Mucosa of rectum (tissue), 2 donors: ENCODE data around the gene KCNE2.
"Not testable (repeated sequence)": the region's sequence is repeated elsewhere in the genome, so short reads cannot be mapped to it uniquely, and the experiment has no call there.

Experiments used
- H3K27ac ChIP-seq, 2 donors: one replicate each; pipeline ENCODE4 v1.7.0; 2013; ENCODE audit warnings: inconsistent platforms in 2 of 2, low read depth in 2 of 2, low read length in 2 of 2
- H3K27me3 ChIP-seq, 2 donors: one replicate each; pipeline ENCODE4 v1.7.0; 2013; ENCODE audit warnings: low read length in 2 of 2; ENCODE audit not compliant: control insufficient read depth in 2 of 2, insufficient read depth in 2 of 2
- H3K36me3 ChIP-seq, 2 donors: one replicate each; pipeline ENCODE4 v1.7.0; 2013; ENCODE audit warnings: low read length in 2 of 2; ENCODE audit not compliant: control insufficient read depth in 2 of 2, insufficient read depth in 2 of 2
- H3K4me1 ChIP-seq, 2 donors: one replicate each; pipeline ENCODE4 v1.7.0; 2013; ENCODE audit warnings: low read length in 2 of 2, mild to moderate bottlenecking in 1 of 2; ENCODE audit not compliant: control insufficient read depth in 2 of 2, insufficient read depth in 2 of 2
- H3K4me3 ChIP-seq, 2 donors: one replicate each; pipeline ENCODE4 v1.7.0; 2013; ENCODE audit warnings: low read length in 2 of 2
- H3K9ac ChIP-seq, 2 donors: one replicate each; pipeline ENCODE4 v1.7.0; 2013; ENCODE audit warnings: low read length in 2 of 2, low read depth in 1 of 2, mild to moderate bottlenecking in 1 of 2
- H3K9me3 ChIP-seq, 2 donors: one replicate each; pipeline ENCODE4 v1.7.0; 2013; ENCODE audit warnings: low read length in 2 of 2; ENCODE audit not compliant: control insufficient read depth in 2 of 2
- donor health status: healthy.
- donor health status: Normal muscosa, but diverticular disease.

The KCNE2 gene

DNA sequence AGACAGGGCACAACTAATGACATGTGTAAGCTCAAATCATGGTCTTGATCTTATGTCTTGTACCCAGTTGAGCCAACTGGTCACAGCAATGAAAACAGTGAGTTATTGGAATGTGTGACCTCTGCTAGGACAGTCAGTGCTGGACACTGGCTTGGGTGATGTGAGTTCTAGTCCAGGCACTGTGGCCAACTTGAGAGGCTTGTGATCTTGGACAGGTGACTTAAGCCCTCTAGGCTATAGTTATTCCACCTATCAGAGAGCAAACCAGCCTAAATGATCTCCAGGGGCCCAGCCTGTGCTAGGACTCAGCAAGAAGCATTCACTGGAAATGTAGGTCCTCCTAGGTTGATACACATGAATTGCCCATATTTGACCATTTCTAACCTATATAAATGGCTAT is 1.1 kb downstream of the KCNE2 start:
- no peaks in the 10 kb centered on the region for H3K9me3 ChIP-seq
- no peaks in the 10 kb centered on the region for H3K36me3 ChIP-seq
- H3K27ac ChIP-seq: no peak overlapping the region
- H3K9ac ChIP-seq: no peak overlapping the region
- peaks cover 0 to 11% of the 10 kb centered on the region in 2 donors for H3K4me1 ChIP-seq
- no peaks in the 10 kb centered on the region for H3K27me3 ChIP-seq
- no peak overlapping the region for H3K4me3 ChIP-seq

DNA sequence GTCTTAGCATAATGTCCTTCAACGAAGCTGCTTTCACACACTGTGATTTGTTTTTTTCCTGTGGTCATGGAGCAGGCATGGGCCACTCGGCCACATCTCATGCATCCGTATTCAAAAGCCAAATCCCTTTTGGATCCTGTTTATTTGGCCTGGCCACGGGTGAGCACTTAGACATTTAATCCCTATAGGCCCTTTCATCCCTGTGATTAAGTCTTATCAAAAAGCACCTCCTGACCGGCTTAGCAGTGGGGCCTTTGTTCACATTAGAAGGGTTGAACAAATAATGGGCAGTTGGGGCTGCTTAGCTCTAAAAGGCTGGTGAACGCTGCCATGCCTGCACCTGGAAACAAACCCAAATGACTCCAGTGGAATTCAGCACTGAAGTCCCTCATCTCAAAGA is 2.0 kb downstream of the KCNE2 start:
- no peaks in the 10 kb centered on the region for H3K9me3 ChIP-seq
- peaks cover 0 to 11% of the 10 kb centered on the region in 2 donors for H3K4me1 ChIP-seq
- no peak overlapping the region for H3K27ac ChIP-seq
- no peak overlapping the region for H3K4me3 ChIP-seq
- H3K9ac ChIP-seq: no peak overlapping the region
- H3K27me3 ChIP-seq: no peaks in the 10 kb centered on the region
- H3K36me3 ChIP-seq: no peaks in the 10 kb centered on the region

DNA sequence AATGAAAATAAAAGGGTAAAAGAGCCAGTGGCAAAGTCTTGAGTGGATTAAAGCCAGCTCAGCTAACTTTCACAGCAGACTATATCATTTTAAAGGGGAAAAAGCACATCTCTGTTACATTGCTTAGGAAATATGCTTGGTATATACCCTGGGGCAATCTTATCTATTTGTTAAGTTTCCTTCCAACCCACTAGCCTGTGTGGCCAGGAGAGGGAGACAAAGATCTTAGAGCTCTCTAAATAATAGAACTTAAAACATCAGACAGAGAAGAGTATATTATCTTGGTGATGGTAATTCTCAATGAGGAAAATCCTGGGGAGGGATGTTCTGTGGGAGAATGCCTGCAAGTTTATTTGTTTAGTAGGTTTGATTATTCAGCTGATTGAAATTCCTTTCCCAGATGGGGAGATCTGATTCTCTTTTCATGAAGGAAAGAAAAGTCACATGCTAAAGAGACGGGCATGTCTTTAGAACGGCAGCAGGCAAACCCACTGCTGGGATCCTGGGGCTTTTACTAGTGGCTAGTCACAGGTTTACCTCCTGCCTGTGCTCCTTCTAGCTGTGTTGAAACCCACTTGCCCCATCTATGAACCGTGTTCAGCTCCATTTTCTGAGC is 3.6 kb downstream of the KCNE2 start:
- Histone ChIP-seq H3K36me3 (no peaks in the 10 kb centered on the region), H3K9ac (no peak overlapping the region), H3K9me3 (no peaks in the 10 kb centered on the region), H3K27me3 (no peaks in the 10 kb centered on the region), H3K4me3 (no peak overlapping the region), H3K4me1 (peaks cover 0 to 7% of the 10 kb centered on the region in 2 donors), H3K27ac (no peak overlapping the region)

DNA sequence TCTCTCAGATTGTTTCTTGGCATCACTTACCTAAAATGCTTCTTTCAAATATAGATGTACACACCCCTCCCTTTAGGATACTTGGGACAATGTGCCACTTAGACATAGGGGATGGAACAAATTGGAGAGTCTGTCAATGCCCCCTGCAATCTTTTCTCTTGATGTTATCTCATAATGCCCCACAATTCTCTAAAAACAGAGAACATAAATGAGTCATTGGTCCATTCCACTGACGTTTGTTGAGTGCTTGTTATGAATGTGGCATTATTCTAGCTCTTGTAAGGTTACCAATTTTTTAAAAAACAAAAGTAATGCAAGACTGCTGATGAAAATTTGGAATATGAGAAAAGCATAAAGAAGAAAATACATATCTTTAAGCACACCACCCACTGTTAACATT is 5.9 kb downstream of the KCNE2 start:
- no peaks in the 10 kb centered on the region for H3K9me3 ChIP-seq
- H3K36me3 ChIP-seq: no peaks in the 10 kb centered on the region
- H3K4me3 ChIP-seq: no peak overlapping the region
- H3K27me3 ChIP-seq: no peaks in the 10 kb centered on the region
- H3K27ac ChIP-seq: no peak overlapping the region
- H3K4me1 ChIP-seq: no peaks in the 10 kb centered on the region
- H3K9ac ChIP-seq: no peak overlapping the region

DNA sequence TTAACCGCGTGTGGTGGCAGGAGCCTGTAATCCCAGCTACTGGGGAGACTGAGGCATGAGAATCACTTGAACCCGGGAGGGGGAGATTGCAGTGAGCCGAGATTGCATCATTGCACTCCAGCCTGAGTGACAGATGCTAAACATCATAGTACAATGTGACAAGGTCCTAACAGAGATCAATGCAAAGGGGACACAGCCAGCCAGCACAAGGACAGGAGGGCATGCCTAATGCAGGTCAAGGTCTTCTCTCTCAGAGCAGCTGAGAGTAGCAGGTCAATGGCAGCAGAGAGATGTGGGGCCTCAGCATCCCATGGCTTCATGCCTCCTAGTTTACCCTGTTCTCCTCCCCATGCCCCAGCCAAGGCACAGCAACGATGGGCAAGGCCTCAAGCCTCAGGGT is 8.5 kb downstream of the KCNE2 start:
- Histone ChIP-seq H3K4me3 (no peak overlapping the region), H3K36me3 (no peaks in the 10 kb centered on the region), H3K4me1 (no peaks in the 10 kb centered on the region), H3K9me3 (no peaks in the 10 kb centered on the region), H3K9ac (no peak overlapping the region), H3K27ac (no peak overlapping the region), H3K27me3 (no peaks in the 10 kb centered on the region)

DNA sequence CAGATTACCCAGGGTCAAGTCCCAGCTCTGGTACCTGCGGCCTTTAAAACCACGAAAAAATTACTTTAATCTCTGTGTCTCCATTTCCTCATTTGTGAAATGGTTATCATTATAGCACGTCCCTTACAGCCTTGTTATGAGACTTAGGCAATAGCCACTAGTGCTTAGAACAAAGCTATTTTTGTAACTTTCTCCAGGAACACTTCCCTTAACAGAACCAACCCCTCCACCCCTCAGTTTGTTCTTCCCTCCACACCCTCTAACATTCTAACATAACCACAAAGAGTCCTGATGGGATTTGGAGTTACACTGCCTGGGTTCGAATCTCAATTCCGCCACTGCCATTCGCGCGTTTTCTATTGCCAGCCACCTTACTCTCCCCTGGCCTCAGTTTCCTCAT is 10.7 kb downstream of the KCNE2 start:
- not testable (repeated sequence) for H3K27me3 ChIP-seq, H3K4me3 ChIP-seq, H3K27ac ChIP-seq, H3K4me1 ChIP-seq, H3K36me3 ChIP-seq, H3K9me3 ChIP-seq, H3K9ac ChIP-seq

DNA sequence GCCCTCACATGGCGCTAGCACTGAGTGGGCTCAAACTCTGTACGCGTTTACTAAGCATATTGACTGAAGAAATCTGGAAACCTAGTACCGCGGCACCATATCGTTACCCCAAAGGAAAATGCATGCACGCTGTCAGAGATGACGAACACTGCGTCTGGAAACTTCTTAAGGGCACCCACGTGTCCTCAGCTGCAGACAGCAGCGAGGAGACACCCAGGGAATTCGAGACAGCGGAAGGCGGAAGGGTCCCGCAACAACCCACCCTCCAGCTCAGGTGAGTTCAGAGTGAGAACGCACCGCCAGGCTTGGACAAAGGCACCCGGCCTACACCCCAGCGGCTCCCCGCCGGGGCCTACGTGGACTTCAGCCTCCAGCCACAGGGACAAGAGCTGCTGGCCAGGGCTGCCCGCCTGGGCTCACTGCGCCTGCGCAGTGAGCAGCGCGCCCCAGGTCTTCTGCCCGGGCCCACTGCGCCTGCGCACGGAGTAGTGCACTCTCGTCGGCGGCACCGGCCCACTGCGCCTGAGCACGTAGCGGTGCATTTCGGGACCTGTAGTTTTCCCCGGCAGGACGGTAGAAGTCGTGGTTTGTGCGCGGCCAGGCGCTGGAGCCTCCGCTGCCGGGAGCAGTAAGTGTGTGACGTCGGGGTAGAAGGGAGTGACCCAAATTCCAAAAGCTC is 11.3 kb downstream of the KCNE2 start, which contains the start of gene SMIM11:
Gene SMIM11 (plus strand): TSS at position 568 of the 679 bp plus-strand sequence. CDS start 3,998 bp downstream, outside the sequence.
- not testable (repeated sequence) for H3K27me3 ChIP-seq, H3K9ac ChIP-seq, H3K9me3 ChIP-seq, H3K27ac ChIP-seq, H3K36me3 ChIP-seq, H3K4me1 ChIP-seq, H3K4me3 ChIP-seq

DNA sequence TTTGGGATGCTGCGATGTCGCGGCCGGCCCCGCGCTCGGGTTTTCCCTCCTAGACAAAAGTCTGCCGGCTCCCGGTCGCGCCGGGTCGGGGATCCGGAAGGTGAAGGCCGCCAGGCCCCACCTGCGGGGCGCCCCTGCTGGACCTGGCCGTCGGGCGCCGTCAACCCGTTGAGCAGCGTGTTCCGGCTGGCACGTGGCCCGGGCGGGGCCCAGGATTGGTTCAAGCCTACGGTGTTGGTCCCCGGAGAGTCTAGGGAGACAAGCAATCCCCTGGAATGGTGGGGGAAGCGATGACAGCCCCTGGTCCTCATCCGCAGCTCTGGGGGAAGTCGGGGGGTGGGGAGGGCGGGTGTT is 11.8 kb downstream of the KCNE2 start:
- H3K9me3 ChIP-seq, H3K9ac ChIP-seq, H3K27ac ChIP-seq, H3K27me3 ChIP-seq, H3K4me3 ChIP-seq, H3K4me1 ChIP-seq, H3K36me3 ChIP-seq: not testable (repeated sequence)

DNA sequence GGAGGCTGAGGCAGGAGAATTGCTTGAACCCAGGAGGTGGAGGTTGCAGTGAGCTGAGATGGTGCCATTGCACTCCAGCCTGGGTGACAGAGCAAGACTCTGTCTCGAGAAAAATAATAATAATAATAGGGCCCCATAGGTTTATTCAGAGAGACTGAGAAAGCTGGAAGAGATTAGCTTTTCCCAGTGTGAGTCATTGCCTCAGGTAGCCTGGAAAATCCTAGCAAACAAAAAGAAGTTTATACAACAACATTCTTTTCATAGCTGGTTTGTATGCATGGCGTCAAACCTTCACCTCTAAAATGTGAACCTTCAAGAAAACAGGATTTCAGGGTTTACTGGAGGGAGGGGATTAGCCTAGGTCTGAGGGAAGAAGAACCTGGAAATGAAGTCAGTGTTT is 19.3 kb downstream of the KCNE2 start:
- not testable (repeated sequence) for H3K4me1 ChIP-seq, H3K36me3 ChIP-seq, H3K27ac ChIP-seq, H3K9ac ChIP-seq, H3K27me3 ChIP-seq, H3K4me3 ChIP-seq, H3K9me3 ChIP-seq

DNA sequence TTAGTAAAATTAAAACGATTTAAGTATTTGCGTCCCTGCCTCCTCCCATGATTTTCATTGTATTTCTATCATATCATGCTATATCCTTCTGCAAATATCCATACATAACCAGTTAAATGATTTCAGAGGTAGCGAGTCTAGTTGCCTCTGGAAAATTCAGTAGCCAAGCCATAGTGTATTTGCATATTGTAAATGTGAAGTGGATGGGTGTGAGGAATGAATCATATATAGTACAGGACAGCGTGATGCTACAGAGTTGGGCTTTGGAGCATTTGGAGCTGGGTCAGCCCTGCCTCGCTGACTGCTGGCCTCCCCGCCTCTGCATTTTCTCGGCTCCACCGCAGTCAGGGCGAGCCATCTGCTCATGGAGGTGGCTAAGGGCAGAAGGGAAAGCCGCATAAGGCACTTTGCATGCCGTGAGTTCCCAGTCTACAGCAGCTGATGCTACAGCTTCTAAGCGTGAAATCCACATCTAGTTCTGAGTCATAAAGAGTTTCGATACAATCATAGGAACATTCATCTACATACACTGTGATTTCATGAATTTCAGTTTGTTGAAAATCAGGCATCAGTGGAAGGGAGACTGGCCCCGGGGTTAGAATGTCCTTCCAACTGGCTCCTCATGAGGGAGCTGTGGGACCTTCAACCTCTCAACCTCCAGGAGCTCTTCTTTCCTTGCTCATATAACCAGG is 20.1 kb downstream of the KCNE2 start:
- H3K4me3 ChIP-seq, H3K9ac ChIP-seq, H3K9me3 ChIP-seq, H3K36me3 ChIP-seq, H3K27me3 ChIP-seq, H3K4me1 ChIP-seq, H3K27ac ChIP-seq: not testable (repeated sequence)
